SU-DHL-6 (cell line): ENCODE measurements around the gene TRAF6.

Experiments used
- EZH2phosphoT487 ChIP-seq: fragments of 200-600 bp; sonication (generic), shearing (Covaris generic); conservative IDR thresholded peaks from 2 replicates; pipeline ENCODE4 v1.6.1; 2018; ENCODE audit warnings: mild to moderate bottlenecking, antibody characterized with exemption, low read length, moderate library complexity, mixed read lengths
- TF ChIP-seq, protein P1 (sequence below): fragments of 200-600 bp; sonication (generic); IDR thresholded peaks from one replicate; pipeline ENCODE4 v1.5.1; 2017; ENCODE audit warnings: antibody characterized with exemption, mild to moderate bottlenecking, low read length, moderate library complexity; ENCODE audit not compliant: insufficient read depth, poor library complexity, severe bottlenecking

DNA sequence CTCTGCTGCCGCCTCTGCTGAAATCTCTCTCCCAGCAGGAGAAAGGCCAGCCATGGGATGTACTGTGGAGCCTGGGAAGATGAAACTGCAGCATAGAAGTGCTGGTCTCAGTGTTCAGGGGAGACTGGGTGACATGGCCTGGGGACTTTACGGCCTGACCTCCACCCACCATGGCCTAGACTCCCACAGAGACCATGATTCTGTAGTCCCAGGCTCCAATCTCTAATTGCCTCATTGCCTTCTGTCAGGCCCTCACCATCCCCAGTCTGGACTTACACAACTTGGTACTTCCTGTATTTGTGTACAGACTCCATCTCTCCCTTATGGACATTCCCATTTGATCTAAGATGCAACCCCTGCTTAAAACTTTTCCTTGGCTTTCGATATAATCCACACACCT is 43.1 kb downstream of the TRAF6 start:
- TF ChIP-seq, protein P1, sequence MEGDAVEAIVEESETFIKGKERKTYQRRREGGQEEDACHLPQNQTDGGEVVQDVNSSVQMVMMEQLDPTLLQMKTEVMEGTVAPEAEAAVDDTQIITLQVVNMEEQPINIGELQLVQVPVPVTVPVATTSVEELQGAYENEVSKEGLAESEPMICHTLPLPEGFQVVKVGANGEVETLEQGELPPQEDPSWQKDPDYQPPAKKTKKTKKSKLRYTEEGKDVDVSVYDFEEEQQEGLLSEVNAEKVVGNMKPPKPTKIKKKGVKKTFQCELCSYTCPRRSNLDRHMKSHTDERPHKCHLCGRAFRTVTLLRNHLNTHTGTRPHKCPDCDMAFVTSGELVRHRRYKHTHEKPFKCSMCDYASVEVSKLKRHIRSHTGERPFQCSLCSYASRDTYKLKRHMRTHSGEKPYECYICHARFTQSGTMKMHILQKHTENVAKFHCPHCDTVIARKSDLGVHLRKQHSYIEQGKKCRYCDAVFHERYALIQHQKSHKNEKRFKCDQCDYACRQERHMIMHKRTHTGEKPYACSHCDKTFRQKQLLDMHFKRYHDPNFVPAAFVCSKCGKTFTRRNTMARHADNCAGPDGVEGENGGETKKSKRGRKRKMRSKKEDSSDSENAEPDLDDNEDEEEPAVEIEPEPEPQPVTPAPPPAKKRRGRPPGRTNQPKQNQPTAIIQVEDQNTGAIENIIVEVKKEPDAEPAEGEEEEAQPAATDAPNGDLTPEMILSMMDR, result no peak
- TF ChIP-seq EZH2phosphoT487, result no peak
